Spleen (tissue), 7 donors: Measurements from ENCODE around the gene PHACTR1.

Source experiments
- POLR2A ChIP-seq, 3 donors: fragments of 450-650 bp; IDR thresholded peaks; one replicate each; pipeline ENCODE4 v1.5.1; 2017; ENCODE audit warnings: antibody characterized with exemption in 3 of 3, mild to moderate bottlenecking in 1 of 3
- POLR2AphosphoS5 ChIP-seq, 3 donors: sonication (generic); formaldehyde crosslinking; IDR thresholded peaks; one replicate each; pipeline ENCODE4 v1.5.1; 2017; ENCODE audit warnings: antibody characterized with exemption in 3 of 3
- TF ChIP-seq, protein P1 (sequence below), 11 experiments: fragments of 200-600 bp in 7 of 11; fragments of 450-650 bp in 4 of 11; sonication (generic) in 4 of 11; IDR thresholded peaks in 8 of 11; conservative IDR thresholded peaks in 3 of 11; 1 replicate in 7 of 11; 2 replicates in 4 of 11; pipeline versions ENCODE4 v1.4.0 to v1.8.0; 2016 to 2021; ENCODE audit warnings: antibody characterized with exemption in 11 of 11, inconsistent platforms in 4 of 11, mild to moderate bottlenecking in 1 of 11
- donor health status: DM: no; HTN: no; CAD: no; lungs with moderate emphysema.
- donor health status: DM: no; HTN: no; CAD: no.
- donor health status: DM: no; HTN: no; CAD: no.

DNA sequence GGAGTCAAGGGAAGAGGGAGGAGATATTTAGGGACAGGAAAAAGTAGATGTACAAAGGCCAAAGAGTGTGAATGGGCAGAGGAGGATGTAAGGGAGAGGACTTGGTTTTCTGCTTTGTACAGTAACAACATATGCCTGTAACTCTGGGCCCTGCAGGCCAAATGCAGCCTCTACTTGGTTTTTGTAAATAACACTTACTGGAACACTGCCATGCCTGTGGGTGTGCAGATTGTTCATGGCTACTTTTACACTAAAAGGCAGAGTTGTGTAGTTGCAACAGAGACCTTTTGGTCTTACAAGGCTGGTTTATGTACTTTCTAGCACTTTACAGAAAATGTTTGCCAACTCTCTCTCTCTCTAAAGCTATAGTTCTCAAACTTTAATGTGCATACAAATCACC is 157.1 kb downstream of the PHACTR1 start:
- TF ChIP-seq, protein P1, sequence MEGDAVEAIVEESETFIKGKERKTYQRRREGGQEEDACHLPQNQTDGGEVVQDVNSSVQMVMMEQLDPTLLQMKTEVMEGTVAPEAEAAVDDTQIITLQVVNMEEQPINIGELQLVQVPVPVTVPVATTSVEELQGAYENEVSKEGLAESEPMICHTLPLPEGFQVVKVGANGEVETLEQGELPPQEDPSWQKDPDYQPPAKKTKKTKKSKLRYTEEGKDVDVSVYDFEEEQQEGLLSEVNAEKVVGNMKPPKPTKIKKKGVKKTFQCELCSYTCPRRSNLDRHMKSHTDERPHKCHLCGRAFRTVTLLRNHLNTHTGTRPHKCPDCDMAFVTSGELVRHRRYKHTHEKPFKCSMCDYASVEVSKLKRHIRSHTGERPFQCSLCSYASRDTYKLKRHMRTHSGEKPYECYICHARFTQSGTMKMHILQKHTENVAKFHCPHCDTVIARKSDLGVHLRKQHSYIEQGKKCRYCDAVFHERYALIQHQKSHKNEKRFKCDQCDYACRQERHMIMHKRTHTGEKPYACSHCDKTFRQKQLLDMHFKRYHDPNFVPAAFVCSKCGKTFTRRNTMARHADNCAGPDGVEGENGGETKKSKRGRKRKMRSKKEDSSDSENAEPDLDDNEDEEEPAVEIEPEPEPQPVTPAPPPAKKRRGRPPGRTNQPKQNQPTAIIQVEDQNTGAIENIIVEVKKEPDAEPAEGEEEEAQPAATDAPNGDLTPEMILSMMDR (IDR thresholded peaks at IDR 0.05 in 8 of 11, conservative IDR thresholded peaks at IDR 0.05 in 3 of 11): no peak
- TF ChIP-seq POLR2A (IDR thresholded peaks at IDR 0.05) (no peak), POLR2AphosphoS5 (IDR thresholded peaks at IDR 0.05) (no peak)
